Osteoblast (primary cell): ENCODE measurements around the gene MEGF11. TPM values are rescaled to one million over a fixed set of nuclear protein-coding genes. Genes with fewer than 3 reads are reported as not detected.
"Not testable (repeated sequence)": the region's sequence is repeated elsewhere in the genome, so short reads cannot be mapped to it uniquely, and the experiment has no call there.

Source experiments
- DNase-seq: peaks from one replicate; pipeline ENCODE4 v3.0.0; 2011; ENCODE audit warnings: low spot score, mixed read lengths; ENCODE audit not compliant: insufficient read length; ENCODE audit errors: missing footprints
- H2AFZ ChIP-seq: 2 replicates; pipeline ENCODE4 v1.6.0; 2011; ENCODE audit warnings: mild to moderate bottlenecking, low read length
- H3K27ac ChIP-seq: 2 replicates; pipeline ENCODE4 v1.5.1; 2011; ENCODE audit warnings: mild to moderate bottlenecking, low read depth, low read length, moderate library complexity
- H3K27me3 ChIP-seq: 2 replicates; pipeline ENCODE4 v1.6.0; 2012; ENCODE audit warnings: mild to moderate bottlenecking, control low read depth, inconsistent platforms, low read length, moderate library complexity; ENCODE audit not compliant: insufficient read depth
- H3K36me3 ChIP-seq: 2 replicates; pipeline ENCODE4 v1.5.1; 2011; ENCODE audit warnings: mild to moderate bottlenecking, low read length, control low read depth, moderate library complexity; ENCODE audit not compliant: insufficient read depth
- H3K4me1 ChIP-seq: 2 replicates; pipeline ENCODE4 v1.5.1; 2011; ENCODE audit warnings: mild to moderate bottlenecking, low read length, control low read depth, moderate library complexity; ENCODE audit not compliant: insufficient read depth
- H3K4me2 ChIP-seq: 2 replicates; pipeline ENCODE4 v1.6.0; 2011; ENCODE audit warnings: mild to moderate bottlenecking, low read length; ENCODE audit not compliant: insufficient read depth
- H3K4me3 ChIP-seq: fragments of 200-600 bp; sonication (generic); 3 replicates; pipeline ENCODE4 v1.5.1; 2012; ENCODE audit warnings: mild to moderate bottlenecking, low read length, inconsistent platforms; ENCODE audit not compliant: insufficient read depth
- H3K79me2 ChIP-seq: 2 replicates; pipeline ENCODE4 v1.6.0; 2012; ENCODE audit warnings: mild to moderate bottlenecking, low read length, control low read depth, inconsistent platforms; ENCODE audit not compliant: insufficient read depth
- H3K9me3 ChIP-seq: 2 replicates; pipeline ENCODE4 v1.5.1; 2011; ENCODE audit warnings: low read depth, low read length, control low read depth
- H4K20me1 ChIP-seq: 2 replicates; pipeline ENCODE4 v1.6.0; 2012; ENCODE audit warnings: mild to moderate bottlenecking, low read length, control low read depth; ENCODE audit not compliant: insufficient read depth
- total RNA-seq: library from RNA; depleted of rRNA; stranded (reverse); fragments of >200 nt; gene quantifications from 2 replicates; pipeline ENCODE4 v1.2.3, GENCODE V29; 2012
- TF ChIP-seq, protein P1 (sequence below): IDR thresholded peaks from 2 replicates; pipeline ENCODE4 v1.5.1; 2011; ENCODE audit warnings: mild to moderate bottlenecking, low read depth, low read length, moderate library complexity; ENCODE audit errors: extremely low read depth

The MEGF11 gene
- total RNA-seq, 1 donor = not detected

DNA sequence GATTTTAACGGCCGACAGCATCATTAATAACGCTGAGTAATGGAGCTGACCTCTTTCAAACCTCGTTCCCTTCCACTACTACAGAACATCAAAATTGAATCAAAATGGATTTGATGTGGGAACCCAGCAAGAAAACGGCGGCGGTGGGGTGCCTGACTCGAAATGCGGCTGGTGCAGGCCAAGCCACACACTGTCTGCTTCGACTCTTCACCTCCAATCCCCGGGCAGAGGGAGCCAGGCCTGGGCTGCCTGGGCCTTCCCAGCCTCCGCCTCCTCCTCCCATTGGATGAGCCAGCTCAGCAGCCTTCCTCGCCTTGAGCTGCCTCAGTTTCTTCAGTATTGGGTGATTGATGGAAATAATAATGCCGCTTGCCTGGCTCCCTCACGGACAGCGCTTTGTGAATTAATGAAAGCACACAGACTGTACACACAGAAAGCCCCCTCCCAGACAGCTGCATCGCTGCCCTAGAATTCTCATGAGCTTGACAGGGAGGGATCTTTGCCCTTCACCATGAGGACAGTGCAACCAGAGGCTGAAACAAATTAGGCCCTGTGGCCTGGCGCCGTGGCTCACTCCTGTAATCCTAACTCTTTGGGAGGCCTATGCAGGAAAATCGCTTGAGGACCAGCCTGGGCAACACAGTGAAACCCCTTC, 11.4 kb upstream of the MEGF11 start:
- no peaks in the 10 kb centered on the region for H3K79me2 ChIP-seq
- no peak overlapping the region for H3K4me3 ChIP-seq
- no peaks in the 10 kb centered on the region for H3K36me3 ChIP-seq
- H3K4me2 ChIP-seq = no peak overlapping the region
- TF ChIP-seq, protein P1, sequence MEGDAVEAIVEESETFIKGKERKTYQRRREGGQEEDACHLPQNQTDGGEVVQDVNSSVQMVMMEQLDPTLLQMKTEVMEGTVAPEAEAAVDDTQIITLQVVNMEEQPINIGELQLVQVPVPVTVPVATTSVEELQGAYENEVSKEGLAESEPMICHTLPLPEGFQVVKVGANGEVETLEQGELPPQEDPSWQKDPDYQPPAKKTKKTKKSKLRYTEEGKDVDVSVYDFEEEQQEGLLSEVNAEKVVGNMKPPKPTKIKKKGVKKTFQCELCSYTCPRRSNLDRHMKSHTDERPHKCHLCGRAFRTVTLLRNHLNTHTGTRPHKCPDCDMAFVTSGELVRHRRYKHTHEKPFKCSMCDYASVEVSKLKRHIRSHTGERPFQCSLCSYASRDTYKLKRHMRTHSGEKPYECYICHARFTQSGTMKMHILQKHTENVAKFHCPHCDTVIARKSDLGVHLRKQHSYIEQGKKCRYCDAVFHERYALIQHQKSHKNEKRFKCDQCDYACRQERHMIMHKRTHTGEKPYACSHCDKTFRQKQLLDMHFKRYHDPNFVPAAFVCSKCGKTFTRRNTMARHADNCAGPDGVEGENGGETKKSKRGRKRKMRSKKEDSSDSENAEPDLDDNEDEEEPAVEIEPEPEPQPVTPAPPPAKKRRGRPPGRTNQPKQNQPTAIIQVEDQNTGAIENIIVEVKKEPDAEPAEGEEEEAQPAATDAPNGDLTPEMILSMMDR = no peak
- no peak overlapping the region for H2AFZ ChIP-seq
- peaks cover 18% of the 10 kb centered on the region for H3K27me3 ChIP-seq
- peaks cover 10% of the 10 kb centered on the region for H3K4me1 ChIP-seq
- no peak overlapping the region for H3K27ac ChIP-seq
- no peaks in the 10 kb centered on the region for H4K20me1 ChIP-seq
- no peaks in the 10 kb centered on the region for H3K9me3 ChIP-seq
- DNase-seq = no peak

DNA sequence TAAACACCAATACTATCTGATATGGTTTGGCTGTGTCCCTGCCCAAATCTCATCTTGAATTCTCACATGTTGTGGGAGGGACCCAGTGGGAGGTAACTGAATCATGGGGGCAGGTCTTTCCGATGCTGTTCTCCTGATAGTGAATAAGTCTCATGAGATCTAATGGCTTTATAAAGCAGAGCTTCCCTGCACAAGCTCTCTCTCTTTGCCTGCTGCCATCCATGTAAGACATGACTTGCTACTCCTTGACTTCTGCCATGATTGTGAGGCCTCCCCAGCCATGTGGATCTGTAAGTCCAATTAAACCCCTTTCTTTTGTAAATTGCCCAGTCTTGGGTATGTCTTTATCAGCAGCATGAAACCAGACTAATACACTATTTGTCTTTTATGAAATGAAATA, 9.3 kb upstream of the MEGF11 start:
- peaks cover 25% of the 10 kb centered on the region for H3K27me3 ChIP-seq
- H3K9me3 ChIP-seq, H3K79me2 ChIP-seq, H3K27ac ChIP-seq, H3K4me2 ChIP-seq, H2AFZ ChIP-seq, H3K4me3 ChIP-seq, H3K4me1 ChIP-seq, H3K36me3 ChIP-seq, H4K20me1 ChIP-seq, DNase-seq: not testable (repeated sequence)

DNA sequence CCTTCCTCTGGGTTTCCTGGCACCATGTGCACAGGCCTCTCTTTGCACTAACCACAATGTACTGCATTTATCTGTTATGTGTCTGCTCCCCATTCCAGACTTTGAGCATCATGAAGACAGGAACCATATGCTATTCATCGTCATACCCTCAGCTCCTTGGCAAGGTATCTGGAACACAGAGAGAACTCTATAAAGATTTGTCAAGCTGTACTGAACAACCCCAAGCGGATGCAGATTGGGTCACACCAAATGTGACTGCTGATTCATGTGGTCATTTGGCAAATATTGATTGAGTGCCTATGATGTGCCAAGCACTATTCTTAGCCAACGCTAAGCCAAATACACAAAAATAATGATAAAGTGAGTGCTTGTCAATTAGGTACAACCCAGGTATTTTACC, 7.5 kb upstream of the MEGF11 start:
- H3K36me3 ChIP-seq = no peaks in the 10 kb centered on the region
- no peak overlapping the region for H2AFZ ChIP-seq
- H3K4me2 ChIP-seq = no peak overlapping the region
- H3K27me3 ChIP-seq = peaks cover 42% of the 10 kb centered on the region
- H4K20me1 ChIP-seq = no peaks in the 10 kb centered on the region
- H3K9me3 ChIP-seq = no peaks in the 10 kb centered on the region
- H3K27ac ChIP-seq = no peak overlapping the region
- no peak for DNase-seq
- H3K4me1 ChIP-seq = no peaks in the 10 kb centered on the region
- no peak overlapping the region for H3K4me3 ChIP-seq
- TF ChIP-seq, protein P1 = no peak
- no peaks in the 10 kb centered on the region for H3K79me2 ChIP-seq

DNA sequence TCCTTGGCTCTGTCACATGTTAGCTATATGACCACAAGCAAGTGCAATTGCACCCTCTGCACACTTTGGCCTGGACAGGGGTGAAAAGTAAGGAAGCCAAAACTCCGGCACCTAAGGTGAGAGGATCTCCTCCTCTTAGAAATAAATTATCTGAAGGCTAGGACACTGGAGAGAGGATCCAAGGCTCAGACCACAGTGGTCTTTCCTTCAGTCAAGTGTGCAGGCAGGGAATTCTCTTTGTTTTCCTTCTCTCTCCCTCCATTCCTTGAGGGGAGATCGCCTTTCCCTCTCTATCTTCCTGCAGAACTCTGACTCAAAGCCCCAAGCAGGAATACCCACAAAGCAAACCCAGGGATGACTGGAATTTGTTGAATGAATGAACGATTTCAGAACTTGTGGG, 3.1 kb upstream of the MEGF11 start:
- H3K27ac ChIP-seq = no peak overlapping the region
- peaks cover 2% of the 10 kb centered on the region for H4K20me1 ChIP-seq
- H3K79me2 ChIP-seq = no peaks in the 10 kb centered on the region
- H3K9me3 ChIP-seq = no peaks in the 10 kb centered on the region
- H2AFZ ChIP-seq = no peak overlapping the region
- H3K27me3 ChIP-seq = peaks cover 72% of the 10 kb centered on the region
- no peak overlapping the region for H3K4me2 ChIP-seq
- peaks cover 13% of the 10 kb centered on the region for H3K4me1 ChIP-seq
- no peak overlapping the region for H3K4me3 ChIP-seq
- H3K36me3 ChIP-seq = no peaks in the 10 kb centered on the region
- no peak for DNase-seq
- TF ChIP-seq, protein P1 = no peak
